ENCODE data around the gene TBC1D1.
"Not testable (repeated sequence)": the region's sequence is repeated elsewhere in the genome, so short reads cannot be mapped to it uniquely, and the experiment has no call there.

TBC1D1 gene

GRCh38 chr4:37923089-37923488 lies 32.2 kb downstream of the TBC1D1 start:
- DNase-seq = not testable (repeated sequence)

- no peak for DNase-seq
These were observed 34.1 kb downstream of the TBC1D1 start for GRCh38 chr4:37924946-37925345.

GRCh38 chr4:37927434-37927833 lies 36.5 kb downstream of the TBC1D1 start:
- no peak for DNase-seq

GRCh38 chr4:37928426-37929416 lies 37.8 kb downstream of the TBC1D1 start:
- DNase-seq = peak in 20 of 58 donors; percentile 7 to 57 (median 16)

- DNase-seq = no peak
These were observed 43.2 kb downstream of the TBC1D1 start for GRCh38 chr4:37934096-37934495.

DNA sequence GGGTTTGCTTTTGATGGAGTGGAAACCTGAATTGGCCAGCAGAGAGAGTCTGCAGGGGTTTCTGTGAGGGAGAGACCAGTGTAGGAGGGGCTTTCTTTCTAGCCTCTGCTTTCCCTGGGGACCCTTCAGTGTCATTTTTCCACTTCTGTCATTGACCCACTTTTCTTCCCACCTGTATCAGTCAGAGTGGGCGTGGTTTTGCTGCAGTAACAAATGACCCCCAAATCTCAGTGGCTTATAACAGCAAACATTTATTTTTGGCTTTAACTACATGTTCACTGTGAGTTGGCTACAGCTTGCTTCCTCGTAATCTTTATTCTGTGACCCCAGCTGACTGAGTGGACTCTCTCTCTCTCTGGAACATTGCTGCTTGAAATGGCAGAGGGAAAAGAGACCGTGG lies 43.7 kb downstream of the TBC1D1 start:
- no peak for DNase-seq

GRCh38 chr4:37935026-37935425 lies 44.1 kb downstream of the TBC1D1 start:
- no peak for DNase-seq

DNA sequence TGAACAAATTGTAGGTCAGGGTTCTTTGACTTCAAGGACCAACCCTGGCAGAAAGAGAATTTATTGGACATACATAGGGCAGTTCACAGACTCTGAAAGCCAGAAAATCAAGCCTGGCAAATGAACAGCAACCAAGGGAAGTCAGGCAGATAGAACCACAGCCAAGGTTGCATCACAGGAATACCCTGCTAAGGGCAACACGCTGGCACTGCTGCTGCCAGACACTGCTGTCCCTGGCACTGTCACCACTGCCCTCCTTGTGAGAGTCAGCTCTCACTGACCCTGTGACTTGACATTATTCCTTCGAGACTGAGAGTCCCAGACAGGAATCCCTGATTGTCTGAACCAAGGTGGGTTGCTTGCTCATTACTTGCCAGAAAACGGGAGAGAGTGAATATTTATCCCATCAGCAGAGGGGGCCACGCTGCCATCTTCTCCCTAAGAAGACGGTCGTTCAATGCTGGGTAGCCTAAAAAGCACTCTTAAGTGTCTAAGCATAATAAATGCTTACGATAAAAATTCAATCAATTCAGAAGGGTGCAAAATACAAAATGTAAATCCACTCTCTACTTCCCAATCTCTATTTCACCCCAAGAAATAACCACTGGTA lies 46.1 kb downstream of the TBC1D1 start:
- DNase-seq = peak in 3 of 58 donors; percentile 6 to 36 (median 9)

DNA sequence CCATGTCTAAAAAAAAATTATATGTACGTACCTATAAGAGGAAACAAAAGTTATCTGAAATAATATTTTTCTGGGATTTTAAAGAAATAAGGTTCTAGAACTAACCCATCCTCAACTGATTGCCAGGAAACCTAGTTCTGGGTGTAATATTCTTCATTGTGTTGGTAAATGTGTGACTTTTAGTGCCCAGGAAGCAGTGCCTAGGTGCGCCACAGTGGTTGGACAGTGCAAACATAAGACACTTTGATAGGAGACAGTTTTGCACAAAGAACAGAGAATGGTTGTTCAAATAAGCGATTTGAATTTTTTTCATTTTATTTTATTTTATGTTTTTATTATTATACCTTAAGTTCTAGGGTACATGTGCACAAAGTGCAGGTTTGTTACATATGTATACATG lies 47.3 kb downstream of the TBC1D1 start:
- no peak for DNase-seq

GRCh38 chr4:37946503-37947179 lies 55.8 kb downstream of the TBC1D1 start:
- DNase-seq = peak in 19 of 58 donors; percentile 3 to 51 (median 11)

GRCh38 chr4:37948542-37948941 lies 57.7 kb downstream of the TBC1D1 start:
- DNase-seq = no peak

DNA sequence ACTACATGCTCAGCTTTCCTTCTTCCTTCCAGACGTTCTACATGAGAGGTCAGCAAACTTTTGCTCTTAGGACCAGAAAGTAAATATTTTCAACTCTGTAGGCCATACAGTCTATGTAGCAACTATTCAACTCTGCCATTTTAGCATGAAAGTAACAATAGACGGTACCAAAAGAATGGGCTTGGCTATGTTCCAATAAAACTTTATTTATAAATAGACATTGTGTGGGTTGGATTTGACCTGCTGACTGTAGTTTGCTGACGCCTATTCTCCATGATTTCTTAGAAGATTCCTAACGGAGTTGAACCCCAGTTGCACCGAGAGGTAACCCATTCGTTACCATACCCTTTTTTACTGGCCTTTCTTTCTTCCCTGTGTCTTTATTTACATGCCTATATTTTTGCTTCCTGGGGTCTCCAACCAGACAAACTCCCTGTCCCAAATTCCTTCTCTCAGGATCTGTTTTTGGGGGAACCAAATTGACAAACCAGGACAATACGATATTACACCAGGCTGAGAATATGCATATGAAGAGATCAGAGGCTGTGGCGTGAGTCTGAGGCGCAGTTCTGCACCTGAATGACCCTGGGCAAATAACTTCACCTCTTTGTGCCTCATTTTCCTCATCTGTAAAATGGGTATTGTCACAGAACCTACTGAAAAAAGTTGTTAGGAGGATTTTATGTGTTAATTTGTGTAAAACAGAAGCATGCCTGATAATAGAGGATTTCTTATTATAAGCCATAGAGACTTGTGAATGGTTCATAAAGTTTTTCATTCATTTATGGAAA lies 58.9 kb downstream of the TBC1D1 start:
- no peak for DNase-seq

DNA sequence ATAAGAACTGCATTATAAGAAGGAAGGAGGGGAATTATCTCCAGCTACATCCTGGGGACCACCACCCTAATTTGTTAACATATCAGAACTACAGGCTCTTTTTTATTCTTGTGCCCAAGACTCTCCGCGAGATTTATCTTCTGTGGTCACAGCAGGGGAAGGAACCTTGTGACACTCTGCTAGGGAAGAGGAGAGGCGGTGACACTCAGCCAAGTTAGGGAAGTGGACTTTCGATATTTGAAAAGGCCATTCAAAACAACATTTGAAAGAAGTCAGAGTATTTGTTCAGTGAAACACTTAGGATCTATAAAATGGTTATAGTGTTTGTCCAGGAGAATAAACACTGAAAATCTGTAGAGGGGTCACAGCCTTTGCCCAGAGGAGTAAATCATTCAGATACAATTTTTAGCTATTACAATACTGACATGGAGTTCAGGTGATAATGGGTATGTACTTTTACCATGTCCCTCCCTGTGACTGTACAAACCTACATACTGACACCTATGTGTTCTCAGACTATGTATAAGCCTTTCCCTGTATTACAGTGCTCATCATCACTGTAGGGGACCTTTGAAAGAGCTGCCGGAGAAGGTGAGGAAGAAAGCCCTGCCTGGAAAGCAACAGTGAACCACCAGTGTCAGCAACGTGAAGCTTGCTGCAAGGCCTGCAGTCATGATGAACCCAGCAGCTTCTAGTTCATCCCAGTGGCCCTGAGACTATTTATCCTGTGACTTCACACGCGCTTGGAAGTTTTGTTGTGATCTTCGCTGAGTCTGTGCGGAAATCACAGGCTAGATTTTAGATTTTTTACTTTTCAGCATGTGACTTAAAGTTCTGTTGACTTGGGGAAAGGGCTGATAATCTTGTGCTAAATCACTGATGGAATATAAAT lies 60.8 kb downstream of the TBC1D1 start:
- DNase-seq = no peak

GRCh38 chr4:37953156-37953555 lies 62.3 kb downstream of the TBC1D1 start:
- no peak for DNase-seq

- DNase-seq = no peak
These were observed 62.9 kb downstream of the TBC1D1 start for GRCh38 chr4:37953620-37954293.

- DNase-seq = no peak
These were observed 66.1 kb downstream of the TBC1D1 start for GRCh38 chr4:37956941-37957340.

DNA sequence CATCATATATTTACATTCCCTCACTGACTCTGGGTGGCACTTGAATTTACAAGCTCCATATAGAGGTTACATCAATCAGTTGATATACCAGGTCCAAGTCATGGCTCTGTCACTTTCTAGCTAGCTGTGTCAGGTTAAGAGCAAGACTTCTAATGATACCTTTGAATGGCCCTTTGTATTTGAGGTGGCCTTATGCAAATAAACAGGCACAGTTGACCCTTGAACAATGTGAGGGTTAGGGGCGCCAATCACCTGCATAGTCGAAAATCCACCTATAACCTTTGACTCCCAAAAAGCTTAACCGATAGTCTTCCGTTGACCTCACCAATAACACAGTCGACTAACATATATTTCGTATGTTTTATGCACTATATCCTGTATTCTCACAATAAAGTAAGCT lies 68.0 kb downstream of the TBC1D1 start:
- DNase-seq = no peak

GRCh38 chr4:37960098-37960497 lies 69.2 kb downstream of the TBC1D1 start, which contains the start of gene PTTG2:
Gene PTTG2 (plus strand): TSS chr4:37960398. CDS start chr4:37960435, 37 bp downstream.
- no peak for DNase-seq
